Vagina (tissue), 2 donors: ENCODE measurements around the gene SRGAP2.
"Not testable (repeated sequence)": the region's sequence is repeated elsewhere in the genome, so short reads cannot be mapped to it uniquely, and the experiment has no call there.

ENCODE experiments used
- CTCF ChIP-seq, 3 experiments: fragments of 450-650 bp in 2 of 3; fragments of 200-600 bp in 1 of 3; sonication (generic) in 1 of 3; IDR thresholded peaks; one replicate each; pipeline ENCODE4 v1.5.1; 2017 to 2019; ENCODE audit warnings: antibody characterized with exemption in 3 of 3, mild to moderate bottlenecking in 2 of 3, moderate library complexity in 2 of 3
- POLR2A ChIP-seq, 2 donors: fragments of 450-650 bp; IDR thresholded peaks; one replicate each; pipeline ENCODE4 v1.6.1; 2017; ENCODE audit warnings: antibody characterized with exemption in 2 of 2, mild to moderate bottlenecking in 2 of 2, moderate library complexity in 2 of 2
- POLR2AphosphoS5 ChIP-seq, 2 donors: sonication (generic); formaldehyde crosslinking; IDR thresholded peaks; one replicate each; pipeline ENCODE4 v1.9.0; 2017; ENCODE audit warnings: antibody characterized with exemption in 2 of 2, mild to moderate bottlenecking in 2 of 2, low read depth in 1 of 2; ENCODE audit not compliant: insufficient read depth in 1 of 2

DNA sequence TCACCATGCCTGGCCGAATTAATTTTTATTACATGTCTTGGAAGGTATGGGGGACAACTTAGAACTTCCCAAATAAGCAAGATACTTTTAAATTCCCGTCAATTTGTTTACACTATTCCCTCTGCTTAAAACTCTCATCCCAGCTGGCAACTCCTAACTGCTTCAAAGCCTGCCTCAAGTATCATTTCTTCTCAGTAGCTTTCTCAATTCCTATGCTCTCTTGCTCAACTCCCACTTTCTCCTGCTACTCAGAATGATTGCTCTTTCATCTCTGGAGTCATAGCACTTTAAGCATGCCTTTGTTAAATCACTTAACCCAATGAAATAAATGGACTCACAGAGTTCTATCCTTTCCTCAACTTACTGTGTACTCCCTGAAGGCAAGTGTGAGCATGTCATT is 19.6 kb upstream of the SRGAP2 start:
- TF ChIP-seq CTCF (IDR thresholded peaks at IDR 0.05); POLR2A (IDR thresholded peaks at IDR 0.05); POLR2AphosphoS5 (IDR thresholded peaks at IDR 0.05; ENCODE audit: insufficient read depth in 1 of 2, low read depth in 1 of 2): not testable (repeated sequence)
